Cardiac fibroblast (primary cell): Measurements from ENCODE around the gene HMG20A.
A peak's percentile ranks its signal among the peaks of the same experiment; 100 is the strongest.

Experiments used
- DNase-seq, 2 donors: peaks; one replicate each; pipeline versions ENCODE4 v3.0.0 to v3.0.0-alpha.2; 2010; ENCODE audit warnings: low read depth in 2 of 2
- H3K4me3 ChIP-seq, 2 donors: replicated peaks in 1 of 2; 1 replicate in 1 of 2; 2 replicates in 1 of 2; pipeline ENCODE4 v1.5.1; 2011; ENCODE audit warnings: low read depth in 2 of 2, low read length in 2 of 2, mild to moderate bottlenecking in 2 of 2, moderate library complexity in 1 of 2
- TF ChIP-seq, protein P1 (sequence below): IDR thresholded peaks from one replicate; pipeline ENCODE4 v1.5.1; 2011; ENCODE audit warnings: low read depth, mild to moderate bottlenecking, low read length, inconsistent platforms

Gene HMG20A

DNA sequence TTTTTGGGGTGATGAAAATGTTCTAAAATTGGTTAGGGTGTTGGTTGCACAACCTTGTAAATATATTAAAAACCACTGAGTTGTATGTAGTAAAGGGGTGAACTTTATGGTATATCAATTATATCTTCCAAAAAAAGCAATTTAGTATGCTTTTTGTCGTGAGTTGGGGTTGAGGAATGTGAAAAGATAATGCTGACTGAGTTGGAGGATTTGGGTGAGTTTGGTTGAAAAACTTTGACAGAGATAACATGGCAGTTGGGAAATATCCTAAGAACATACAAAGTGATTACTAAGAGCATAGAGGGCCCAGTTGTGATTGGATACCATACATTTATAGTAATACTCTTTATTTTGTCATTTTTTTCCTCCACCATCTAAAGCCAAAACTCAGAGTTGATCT, 33.6 kb downstream of the HMG20A start:
- peak; percentile 68 to 73 for DNase-seq
- TF ChIP-seq, protein P1, sequence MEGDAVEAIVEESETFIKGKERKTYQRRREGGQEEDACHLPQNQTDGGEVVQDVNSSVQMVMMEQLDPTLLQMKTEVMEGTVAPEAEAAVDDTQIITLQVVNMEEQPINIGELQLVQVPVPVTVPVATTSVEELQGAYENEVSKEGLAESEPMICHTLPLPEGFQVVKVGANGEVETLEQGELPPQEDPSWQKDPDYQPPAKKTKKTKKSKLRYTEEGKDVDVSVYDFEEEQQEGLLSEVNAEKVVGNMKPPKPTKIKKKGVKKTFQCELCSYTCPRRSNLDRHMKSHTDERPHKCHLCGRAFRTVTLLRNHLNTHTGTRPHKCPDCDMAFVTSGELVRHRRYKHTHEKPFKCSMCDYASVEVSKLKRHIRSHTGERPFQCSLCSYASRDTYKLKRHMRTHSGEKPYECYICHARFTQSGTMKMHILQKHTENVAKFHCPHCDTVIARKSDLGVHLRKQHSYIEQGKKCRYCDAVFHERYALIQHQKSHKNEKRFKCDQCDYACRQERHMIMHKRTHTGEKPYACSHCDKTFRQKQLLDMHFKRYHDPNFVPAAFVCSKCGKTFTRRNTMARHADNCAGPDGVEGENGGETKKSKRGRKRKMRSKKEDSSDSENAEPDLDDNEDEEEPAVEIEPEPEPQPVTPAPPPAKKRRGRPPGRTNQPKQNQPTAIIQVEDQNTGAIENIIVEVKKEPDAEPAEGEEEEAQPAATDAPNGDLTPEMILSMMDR: no peak
- no peak overlapping the region for H3K4me3 ChIP-seq

GRCh38 chr15:77454951-77455350, 34.3 kb downstream of the HMG20A start:
- H3K4me3 ChIP-seq: no peak overlapping the region
- peak in 1 of 2 donors; percentile 27 for DNase-seq
- TF ChIP-seq, protein P1: no peak

DNA sequence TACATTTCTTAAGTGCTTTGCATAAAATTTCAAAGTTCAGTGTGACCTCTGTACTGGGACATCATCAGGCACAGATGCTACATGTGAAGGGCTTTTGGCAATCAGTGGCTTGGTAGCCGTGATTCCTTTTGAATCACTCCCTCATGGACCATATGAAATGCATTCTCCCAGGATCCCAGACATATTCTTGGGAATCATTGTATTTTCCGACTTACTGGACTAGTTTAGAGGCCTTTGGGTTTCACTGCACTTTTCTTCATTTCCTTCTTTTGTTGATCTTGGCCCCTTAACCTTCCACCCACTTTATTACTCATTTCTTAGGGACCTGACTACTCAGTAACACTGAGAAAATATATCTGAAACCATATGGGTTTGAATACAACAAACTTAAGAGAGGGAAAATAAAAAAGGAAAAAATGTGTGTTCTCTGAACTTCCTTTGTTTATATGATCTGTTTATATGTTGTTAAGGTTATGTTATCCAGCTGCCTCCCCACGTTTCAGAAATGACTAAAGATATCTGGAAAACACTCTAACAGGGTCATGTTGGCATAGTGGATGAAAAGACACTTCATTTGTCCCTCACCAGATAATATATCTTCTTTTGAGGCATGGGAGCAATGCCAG, 35.1 kb downstream of the HMG20A start:
- H3K4me3 ChIP-seq: no peak overlapping the region
- DNase-seq: peak; percentile 82 to 85
- TF ChIP-seq, protein P1: no peak

GRCh38 chr15:77456746-77457145, 36.1 kb downstream of the HMG20A start:
- no peak overlapping the region for H3K4me3 ChIP-seq
- TF ChIP-seq, protein P1: no peak
- peak in 1 of 2 donors; percentile 21 for DNase-seq

- H3K4me3 ChIP-seq: no peak overlapping the region
- no peak for DNase-seq
- TF ChIP-seq, protein P1: no peak
These were observed 36.7 kb downstream of the HMG20A start for GRCh38 chr15:77457191-77457904.

- H3K4me3 ChIP-seq: no peak overlapping the region
- peak; percentile 52 to 56 for DNase-seq
- TF ChIP-seq, protein P1: no peak
These were observed 37.2 kb downstream of the HMG20A start for GRCh38 chr15:77457905-77458265.
